AG10803 (cell line): Measurements from ENCODE around the gene GJC2.
A peak's percentile ranks its signal among the peaks of the same experiment; 100 is the strongest.

Source experiments
- DNase-seq: peaks from one replicate; pipeline ENCODE4 v3.0.0; 2010; ENCODE audit warnings: low read depth
- H3K4me3 ChIP-seq: 2 replicates; pipeline ENCODE4 v1.5.1; 2011; ENCODE audit warnings: mild to moderate bottlenecking, low read length, control low read depth
- TF ChIP-seq, protein P1 (sequence below): conservative IDR thresholded peaks from 2 replicates; pipeline ENCODE4 v1.5.1; 2011; ENCODE audit warnings: mild to moderate bottlenecking, low read length, control low read depth, inconsistent platforms

Gene GJC2

GRCh38 chr1:228117335-228117734 lies 32.4 kb upstream of the GJC2 start:
- TF ChIP-seq, protein P1, sequence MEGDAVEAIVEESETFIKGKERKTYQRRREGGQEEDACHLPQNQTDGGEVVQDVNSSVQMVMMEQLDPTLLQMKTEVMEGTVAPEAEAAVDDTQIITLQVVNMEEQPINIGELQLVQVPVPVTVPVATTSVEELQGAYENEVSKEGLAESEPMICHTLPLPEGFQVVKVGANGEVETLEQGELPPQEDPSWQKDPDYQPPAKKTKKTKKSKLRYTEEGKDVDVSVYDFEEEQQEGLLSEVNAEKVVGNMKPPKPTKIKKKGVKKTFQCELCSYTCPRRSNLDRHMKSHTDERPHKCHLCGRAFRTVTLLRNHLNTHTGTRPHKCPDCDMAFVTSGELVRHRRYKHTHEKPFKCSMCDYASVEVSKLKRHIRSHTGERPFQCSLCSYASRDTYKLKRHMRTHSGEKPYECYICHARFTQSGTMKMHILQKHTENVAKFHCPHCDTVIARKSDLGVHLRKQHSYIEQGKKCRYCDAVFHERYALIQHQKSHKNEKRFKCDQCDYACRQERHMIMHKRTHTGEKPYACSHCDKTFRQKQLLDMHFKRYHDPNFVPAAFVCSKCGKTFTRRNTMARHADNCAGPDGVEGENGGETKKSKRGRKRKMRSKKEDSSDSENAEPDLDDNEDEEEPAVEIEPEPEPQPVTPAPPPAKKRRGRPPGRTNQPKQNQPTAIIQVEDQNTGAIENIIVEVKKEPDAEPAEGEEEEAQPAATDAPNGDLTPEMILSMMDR, result no peak
- no peak for DNase-seq
- no peak overlapping the region for H3K4me3 ChIP-seq

DNA sequence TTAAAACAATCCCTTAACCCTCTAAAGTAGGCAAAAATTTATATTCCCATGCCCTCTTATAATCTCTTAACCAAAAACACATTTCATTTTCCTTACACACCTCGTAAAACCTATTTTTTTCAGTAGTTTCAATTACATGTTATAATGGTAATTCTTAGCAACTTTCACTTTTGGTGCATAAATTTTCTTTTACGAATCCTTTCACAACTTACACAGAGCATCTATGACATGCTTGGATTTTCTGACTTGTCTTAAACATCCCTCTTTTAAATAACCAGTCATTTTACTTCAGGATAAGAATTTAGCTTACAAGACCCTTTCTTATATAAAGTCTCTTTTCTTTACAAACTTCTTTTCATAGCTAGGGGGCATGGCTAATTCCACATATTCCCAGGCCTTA lies 31.7 kb upstream of the GJC2 start:
- no peak for DNase-seq
- no peak overlapping the region for H3K4me3 ChIP-seq
- TF ChIP-seq, protein P1, result no peak

DNA sequence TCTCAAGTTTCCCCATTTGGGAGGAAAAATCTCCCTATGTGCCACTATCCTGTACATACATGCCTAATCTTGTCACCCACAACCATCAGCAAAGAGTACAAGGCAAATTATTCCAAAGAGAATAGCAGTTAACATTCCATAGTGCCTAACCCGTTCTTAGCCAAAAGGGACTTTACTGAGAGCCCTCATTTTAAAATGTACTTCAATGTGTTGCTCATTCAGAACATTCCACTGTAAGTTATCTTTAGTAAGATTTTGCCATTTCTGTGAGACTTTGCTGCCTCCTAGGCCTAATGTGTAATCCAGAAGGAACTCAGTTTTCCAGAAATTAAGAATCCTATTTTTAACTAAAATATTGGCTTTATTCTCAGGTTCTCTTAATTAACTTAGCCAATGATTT lies 29.4 kb upstream of the GJC2 start:
- no peak overlapping the region for H3K4me3 ChIP-seq
- DNase-seq, result no peak
- TF ChIP-seq, protein P1, result no peak

GRCh38 chr1:228120857-228121489 lies 28.8 kb upstream of the GJC2 start:
- peak; percentile 60 for DNase-seq

GRCh38 chr1:228122921-228123441 lies 26.7 kb upstream of the GJC2 start:
- DNase-seq, result no peak
- TF ChIP-seq, protein P1, result no peak
- H3K4me3 ChIP-seq, result no peak overlapping the region

More at GRCh38 chr1:228120857-228121489, 28.8 kb upstream of the GJC2 start:
- TF ChIP-seq, protein P1, result no peak
- H3K4me3 ChIP-seq, result no peak overlapping the region

GRCh38 chr1:228123505-228123904 lies 26.2 kb upstream of the GJC2 start:
- TF ChIP-seq, protein P1, result no peak
- no peak overlapping the region for H3K4me3 ChIP-seq
- DNase-seq, result no peak

DNA sequence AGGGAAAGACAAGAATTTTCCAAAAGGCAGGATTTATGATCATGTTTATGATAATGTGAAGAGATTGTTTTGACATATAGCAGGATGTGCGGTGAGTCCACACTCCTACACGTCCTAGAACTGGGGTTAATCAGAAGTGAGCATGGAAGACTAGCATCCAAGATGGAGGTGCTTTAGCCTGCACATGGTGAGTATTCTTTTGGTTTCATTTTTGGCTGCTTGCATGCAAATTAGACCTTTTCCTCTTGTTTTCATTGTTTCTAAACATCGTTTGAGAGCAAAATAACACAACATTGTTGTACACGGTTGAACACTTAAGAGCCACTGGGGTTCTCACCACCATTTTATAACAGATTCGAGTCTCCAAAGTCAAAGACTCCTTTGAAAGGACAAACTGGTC lies 24.5 kb upstream of the GJC2 start:
- TF ChIP-seq, protein P1, result no peak
- DNase-seq, result no peak
- H3K4me3 ChIP-seq, result no peak overlapping the region
